SJCRH30 (cell line): ENCODE results near the gene AGBL1. TPM values are rescaled to one million over a fixed set of nuclear protein-coding genes. Genes with fewer than 3 reads are reported as not detected.
"Not testable (repeated sequence)": the region's sequence is repeated elsewhere in the genome, so short reads cannot be mapped to it uniquely, and the experiment has no call there.

Source experiments
- DNase-seq, 2 experiments: peaks; one replicate each; pipeline ENCODE4 v3.0.0-alpha.2; 2015 to 2020
- H3K27ac ChIP-seq: fragments of 250-450 bp; sonication (Bioruptor Pico); 2 replicates; pipeline ENCODE4 v1.5.1; 2020; ENCODE audit warnings: mild to moderate bottlenecking, moderate library complexity
- H3K27me3 ChIP-seq: fragments of 250-450 bp; sonication (Bioruptor Pico); 2 replicates; pipeline ENCODE4 v1.5.1; 2020; ENCODE audit warnings: mild to moderate bottlenecking, moderate library complexity
- H3K36me3 ChIP-seq: fragments of 250-450 bp; sonication (Bioruptor Pico); 2 replicates; pipeline ENCODE4 v1.5.1; 2020; ENCODE audit warnings: mild to moderate bottlenecking, moderate library complexity
- H3K4me1 ChIP-seq: fragments of 250-450 bp; sonication (Bioruptor Pico); 2 replicates; pipeline ENCODE4 v1.5.1; 2020; ENCODE audit warnings: mild to moderate bottlenecking, moderate library complexity
- H3K4me3 ChIP-seq: fragments of 250-450 bp; sonication (Bioruptor Pico); 2 replicates; pipeline ENCODE4 v1.5.1; 2020; ENCODE audit warnings: mild to moderate bottlenecking, moderate library complexity
- H3K9me3 ChIP-seq: fragments of 250-450 bp; sonication (Bioruptor Pico); replicated peaks from 2 replicates; pipeline ENCODE4 v1.5.1; 2020; ENCODE audit warnings: mild to moderate bottlenecking, moderate library complexity
- total RNA-seq: library from RNA; depleted of rRNA; stranded (reverse); fragments of >200 nt; shearing (Covaris generic); gene quantifications from 2 replicates; pipeline ENCODE4 v1.2.3, GENCODE V29; 2014

Gene AGBL1
- total RNA-seq, 1 experiment from 2014 or later, result not detected

- Histone ChIP-seq H3K4me1 (no peaks in the 10 kb centered on the region), H3K27me3 (peaks cover 6% of the 10 kb centered on the region; the same call in 1 of the 2 replicates), H3K27ac (no peak overlapping the region), H3K4me3 (no peak overlapping the region), H3K9me3 (no peaks in the 10 kb centered on the region), H3K36me3 (no peaks in the 10 kb centered on the region)
- no peak for DNase-seq
These were observed 436.0 kb downstream of the AGBL1 start for GRCh38 chr15:86515625-86516024.

- H3K27ac ChIP-seq, result no peak overlapping the region
- no peak for DNase-seq
- no peaks in the 10 kb centered on the region for H3K9me3 ChIP-seq
- H3K36me3 ChIP-seq, result no peaks in the 10 kb centered on the region
- no peak overlapping the region for H3K4me3 ChIP-seq
- H3K27me3 ChIP-seq, result no peaks in the 10 kb centered on the region
- H3K4me1 ChIP-seq, result no peaks in the 10 kb centered on the region
These were observed 443.1 kb downstream of the AGBL1 start for GRCh38 chr15:86522721-86523120.

GRCh38 chr15:86526938-86527690, 447.4 kb downstream of the AGBL1 start:
- DNase-seq, result no peak

GRCh38 chr15:86528094-86528493, 448.4 kb downstream of the AGBL1 start:
- not testable (repeated sequence) for H3K36me3 ChIP-seq, H3K27me3 ChIP-seq, H3K9me3 ChIP-seq, H3K27ac ChIP-seq, H3K4me3 ChIP-seq, H3K4me1 ChIP-seq, DNase-seq

More at GRCh38 chr15:86526938-86527690, 447.4 kb downstream of the AGBL1 start:
- Histone ChIP-seq H3K27me3 (no peaks in the 10 kb centered on the region), H3K9me3 (no peaks in the 10 kb centered on the region), H3K4me3 (no peak overlapping the region), H3K36me3 (no peaks in the 10 kb centered on the region), H3K4me1 (no peaks in the 10 kb centered on the region), H3K27ac (no peak overlapping the region)

GRCh38 chr15:86538141-86538540, 458.5 kb downstream of the AGBL1 start:
- Histone ChIP-seq H3K36me3 (no peaks in the 10 kb centered on the region), H3K4me3 (no peak overlapping the region), H3K27ac (no peak overlapping the region), H3K27me3 (no peaks in the 10 kb centered on the region), H3K9me3 (no peaks in the 10 kb centered on the region), H3K4me1 (no peaks in the 10 kb centered on the region)
- no peak for DNase-seq

- no peaks in the 10 kb centered on the region for H3K4me1 ChIP-seq
- H3K4me3 ChIP-seq, result no peak overlapping the region
- no peaks in the 10 kb centered on the region for H3K27me3 ChIP-seq
- H3K9me3 ChIP-seq, result no peaks in the 10 kb centered on the region
- no peak for DNase-seq
- H3K36me3 ChIP-seq, result no peaks in the 10 kb centered on the region
- H3K27ac ChIP-seq, result no peak overlapping the region
These were observed 461.3 kb downstream of the AGBL1 start for GRCh38 chr15:86540840-86541467.

GRCh38 chr15:86541540-86541939, 461.9 kb downstream of the AGBL1 start:
- Histone ChIP-seq H3K27me3 (no peaks in the 10 kb centered on the region), H3K9me3 (no peaks in the 10 kb centered on the region), H3K36me3 (no peaks in the 10 kb centered on the region), H3K4me1 (no peaks in the 10 kb centered on the region), H3K4me3 (no peak overlapping the region), H3K27ac (no peak overlapping the region)
- no peak for DNase-seq

- Histone ChIP-seq H3K27me3 (no peaks in the 10 kb centered on the region), H3K4me3 (no peak overlapping the region), H3K27ac (no peak overlapping the region), H3K4me1 (no peaks in the 10 kb centered on the region), H3K9me3 (no peaks in the 10 kb centered on the region), H3K36me3 (no peaks in the 10 kb centered on the region)
- no peak for DNase-seq
These were observed 470.4 kb downstream of the AGBL1 start for GRCh38 chr15:86550075-86550474.

GRCh38 chr15:86553108-86553507, 473.4 kb downstream of the AGBL1 start:
- H3K27me3 ChIP-seq, result no peaks in the 10 kb centered on the region
- H3K9me3 ChIP-seq, result no peaks in the 10 kb centered on the region
- no peaks in the 10 kb centered on the region for H3K4me1 ChIP-seq
- H3K27ac ChIP-seq, result no peak overlapping the region
- H3K36me3 ChIP-seq, result no peaks in the 10 kb centered on the region
- DNase-seq, result no peak
- no peak overlapping the region for H3K4me3 ChIP-seq

GRCh38 chr15:86555098-86555497, 475.4 kb downstream of the AGBL1 start:
- no peak overlapping the region for H3K4me3 ChIP-seq
- DNase-seq, result no peak
- no peaks in the 10 kb centered on the region for H3K9me3 ChIP-seq
- no peak overlapping the region for H3K27ac ChIP-seq
- H3K27me3 ChIP-seq, result no peaks in the 10 kb centered on the region
- no peaks in the 10 kb centered on the region for H3K36me3 ChIP-seq
- H3K4me1 ChIP-seq, result no peaks in the 10 kb centered on the region

- no peaks in the 10 kb centered on the region for H3K4me1 ChIP-seq
- no peak for DNase-seq
- no peaks in the 10 kb centered on the region for H3K27me3 ChIP-seq
- H3K27ac ChIP-seq, result no peak overlapping the region
- no peaks in the 10 kb centered on the region for H3K36me3 ChIP-seq
- H3K9me3 ChIP-seq, result no peaks in the 10 kb centered on the region
- H3K4me3 ChIP-seq, result no peak overlapping the region
These were observed 476.3 kb downstream of the AGBL1 start for GRCh38 chr15:86555939-86556338.

- Histone ChIP-seq H3K4me3 (no peak overlapping the region), H3K9me3 (no peaks in the 10 kb centered on the region), H3K27ac (no peak overlapping the region), H3K27me3 (no peaks in the 10 kb centered on the region), H3K4me1 (no peaks in the 10 kb centered on the region), H3K36me3 (no peaks in the 10 kb centered on the region)
- DNase-seq, result no peak
These were observed 476.8 kb downstream of the AGBL1 start for GRCh38 chr15:86556396-86557017.

- Histone ChIP-seq H3K27ac (no peak overlapping the region), H3K36me3 (no peaks in the 10 kb centered on the region), H3K4me1 (no peaks in the 10 kb centered on the region), H3K9me3 (no peaks in the 10 kb centered on the region), H3K27me3 (no peaks in the 10 kb centered on the region), H3K4me3 (no peak overlapping the region)
- DNase-seq, result peak; percentile 10 to 13
These were observed 477.4 kb downstream of the AGBL1 start for GRCh38 chr15:86557018-86557550.

- H3K27ac ChIP-seq, result no peak overlapping the region
- H3K9me3 ChIP-seq, result no peaks in the 10 kb centered on the region
- no peak for DNase-seq
- no peaks in the 10 kb centered on the region for H3K4me1 ChIP-seq
- H3K27me3 ChIP-seq, result no peaks in the 10 kb centered on the region
- H3K4me3 ChIP-seq, result no peak overlapping the region
- no peaks in the 10 kb centered on the region for H3K36me3 ChIP-seq
These were observed 478.6 kb downstream of the AGBL1 start for GRCh38 chr15:86558252-86558651.

GRCh38 chr15:86558686-86559085, 479.0 kb downstream of the AGBL1 start:
- no peaks in the 10 kb centered on the region for H3K36me3 ChIP-seq
- H3K4me3 ChIP-seq, result no peak overlapping the region
- no peaks in the 10 kb centered on the region for H3K4me1 ChIP-seq
- no peak overlapping the region for H3K27ac ChIP-seq
- no peaks in the 10 kb centered on the region for H3K9me3 ChIP-seq
- no peak for DNase-seq
- no peaks in the 10 kb centered on the region for H3K27me3 ChIP-seq
